GM18858 (cell line): ENCODE data around the gene ARPC5L.
"Not testable (repeated sequence)": the region's sequence is repeated elsewhere in the genome, so short reads cannot be mapped to it uniquely, and the experiment has no call there.

Source experiments
- ATAC-seq: cut with Tn5 transposase; IDR thresholded peaks from one replicate; pipeline ENCODE4 v1.9.1; 2021; ENCODE audit not compliant: unreplicated experiment

ARPC5L gene

DNA sequence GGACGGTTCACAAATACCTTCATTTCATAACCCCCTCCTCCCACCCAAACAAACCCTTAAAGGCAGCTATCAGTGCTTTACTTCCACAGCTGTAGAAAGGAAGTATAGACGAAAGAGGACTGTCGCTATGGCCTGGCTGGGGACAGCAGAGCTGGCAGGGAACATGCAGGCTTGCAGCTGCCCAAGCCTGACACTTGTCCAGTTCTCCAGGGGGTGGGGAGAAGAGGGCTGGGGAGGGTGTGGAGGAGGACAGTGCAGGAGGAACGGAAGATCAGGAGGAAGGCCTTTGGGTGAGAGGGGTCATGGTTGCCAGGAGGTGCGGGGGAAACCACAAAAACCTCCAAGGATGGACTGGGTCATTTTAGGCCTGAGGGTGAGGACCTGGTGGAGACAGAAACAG, 25.9 kb downstream of the ARPC5L start:
- no peak for ATAC-seq

DNA sequence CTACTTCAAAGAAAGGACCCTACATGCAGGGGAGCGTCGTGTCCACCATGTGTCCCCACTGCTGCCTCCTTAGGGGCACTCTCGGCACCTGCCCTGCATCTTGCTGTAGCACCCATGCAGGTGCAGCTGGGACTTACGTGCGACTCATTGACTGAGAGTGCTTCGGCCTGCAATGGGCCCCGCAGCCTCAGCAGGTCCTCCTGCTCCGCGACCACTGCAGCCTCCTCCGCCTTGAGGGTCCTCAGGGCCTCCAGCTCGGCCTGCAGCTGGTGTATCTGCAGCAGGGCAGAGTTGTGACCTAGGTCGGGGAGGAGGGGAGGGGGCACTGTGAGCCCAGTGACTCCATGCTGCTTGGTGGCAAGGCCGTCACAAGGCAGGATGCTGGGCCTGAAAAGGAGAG, 27.1 kb downstream of the ARPC5L start:
- ATAC-seq, result no peak

DNA sequence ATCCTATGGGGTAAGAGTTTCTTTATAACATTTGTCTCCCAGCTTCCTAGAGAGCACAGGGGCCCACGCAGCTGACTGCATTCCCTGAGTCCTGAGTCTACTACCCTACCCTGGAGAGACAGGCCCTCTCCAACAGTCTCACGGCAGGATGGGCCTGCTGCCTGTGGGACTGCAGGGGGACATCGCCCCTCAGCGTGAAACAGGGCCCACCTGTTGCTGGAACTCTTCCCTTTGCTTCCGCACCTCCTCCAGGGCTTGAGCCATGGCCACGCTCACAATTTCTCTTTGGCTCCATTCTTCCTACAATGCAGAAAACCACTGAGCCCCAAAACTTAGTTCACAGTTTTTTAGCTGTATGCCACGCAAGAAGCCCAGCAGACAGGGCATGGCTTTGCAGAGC, 28.2 kb downstream of the ARPC5L start:
- ATAC-seq, result no peak

- no peak for ATAC-seq
Observed at GRCh38 chr9:124894035-124894740, 32.3 kb downstream of the ARPC5L start.

DNA sequence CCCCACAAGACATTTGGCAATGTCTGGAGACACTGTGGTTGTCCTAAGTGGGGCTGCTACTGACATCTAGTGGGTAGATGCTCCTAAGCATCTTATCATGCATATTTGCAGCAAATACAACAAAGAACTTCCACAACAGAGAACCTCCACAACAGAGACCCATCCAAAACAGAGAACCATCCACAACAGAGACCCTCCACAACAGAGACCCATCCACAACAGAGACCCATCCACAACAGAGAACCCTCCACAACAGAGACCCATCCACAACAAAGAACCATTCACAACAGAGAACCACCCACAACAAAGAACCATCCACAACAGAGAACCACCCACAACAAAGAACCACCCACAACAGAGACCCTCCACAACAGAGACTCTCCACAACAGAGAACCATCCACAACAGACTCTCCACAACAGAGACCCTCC, 32.8 kb downstream of the ARPC5L start:
- no peak for ATAC-seq

GRCh38 chr9:124897570-124898460, 35.9 kb downstream of the ARPC5L start:
- ATAC-seq, result no peak

DNA sequence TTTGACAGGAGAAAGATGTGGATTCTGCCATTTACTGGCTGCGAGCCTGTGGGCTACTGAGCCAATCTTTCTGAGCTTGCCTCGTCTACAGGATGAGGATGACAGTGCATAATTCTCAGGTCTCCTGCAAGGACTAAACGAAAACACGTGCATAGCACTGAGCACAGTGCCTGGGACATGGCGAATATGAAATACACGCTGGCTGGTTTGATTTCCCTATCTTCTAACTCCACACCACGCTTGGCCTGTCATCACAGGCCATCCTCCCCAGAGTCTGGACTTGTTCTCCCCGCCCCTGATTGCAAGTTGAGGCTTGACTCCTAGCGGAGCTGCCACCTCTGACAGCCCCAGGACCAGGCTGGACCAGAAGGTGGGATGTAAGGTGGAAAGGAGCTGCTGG, 37.9 kb downstream of the ARPC5L start:
- no peak for ATAC-seq

DNA sequence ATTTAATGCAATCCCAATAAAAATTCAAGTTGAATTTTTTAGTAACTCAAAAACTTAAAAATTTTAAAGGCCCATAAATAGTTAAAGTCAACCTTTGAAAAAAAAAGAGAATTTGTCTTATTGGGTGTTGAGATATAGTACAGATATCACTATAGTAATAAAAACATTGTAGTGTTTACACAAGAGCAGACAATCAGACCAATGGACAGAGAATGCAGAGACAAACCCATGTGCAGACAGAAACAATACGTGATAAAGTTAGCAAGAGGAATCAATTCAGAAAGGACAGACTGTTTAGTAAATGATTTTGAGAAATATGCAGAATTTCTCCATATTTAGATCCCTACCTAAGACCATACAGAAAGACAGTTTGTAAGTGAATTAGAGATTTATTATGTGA, 45.0 kb downstream of the ARPC5L start:
- ATAC-seq, result no peak

DNA sequence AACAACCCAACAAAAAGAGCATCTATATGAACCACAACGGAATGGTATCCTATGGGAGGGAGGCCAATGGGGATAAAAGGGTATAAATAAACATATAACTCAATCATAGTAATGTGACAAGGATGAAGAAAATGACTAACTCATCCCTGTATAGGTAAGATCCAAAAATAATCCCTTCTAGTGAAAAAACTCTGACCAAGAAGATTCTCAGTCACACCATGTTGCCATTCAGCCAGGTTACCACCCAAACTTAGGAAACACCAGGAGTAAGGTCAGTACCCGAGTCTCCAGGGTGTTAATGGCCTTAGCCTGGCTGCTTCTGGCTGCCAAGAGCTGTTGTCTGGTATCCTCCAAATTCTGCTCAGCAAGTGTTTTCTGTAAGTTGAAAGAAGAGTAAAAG, 46.2 kb downstream of the ARPC5L start:
- no peak for ATAC-seq

- ATAC-seq, result no peak
Observed at GRCh38 chr9:124911766-124912165, 49.8 kb downstream of the ARPC5L start.

DNA sequence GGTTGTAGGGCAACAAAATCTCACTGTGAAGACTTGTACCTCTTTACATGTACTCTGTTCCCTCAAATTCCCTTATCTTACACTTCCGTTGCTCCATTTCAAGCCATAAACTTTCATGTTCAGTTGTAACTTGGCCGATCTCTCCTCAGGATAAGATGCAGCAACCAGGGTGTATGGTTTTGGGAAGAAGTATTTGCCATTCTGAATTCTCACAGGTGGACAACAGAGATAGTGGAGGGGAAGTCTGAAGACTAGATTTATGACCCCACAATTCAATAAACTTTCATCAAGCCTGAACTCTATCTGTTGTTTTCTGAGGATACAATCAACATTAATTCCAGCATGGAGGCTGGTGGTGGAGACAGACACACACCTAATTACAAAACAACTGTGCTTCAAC, 51.4 kb downstream of the ARPC5L start:
- ATAC-seq, result no peak

GRCh38 chr9:124914753-124915405, 52.9 kb downstream of the ARPC5L start:
- no peak for ATAC-seq

DNA sequence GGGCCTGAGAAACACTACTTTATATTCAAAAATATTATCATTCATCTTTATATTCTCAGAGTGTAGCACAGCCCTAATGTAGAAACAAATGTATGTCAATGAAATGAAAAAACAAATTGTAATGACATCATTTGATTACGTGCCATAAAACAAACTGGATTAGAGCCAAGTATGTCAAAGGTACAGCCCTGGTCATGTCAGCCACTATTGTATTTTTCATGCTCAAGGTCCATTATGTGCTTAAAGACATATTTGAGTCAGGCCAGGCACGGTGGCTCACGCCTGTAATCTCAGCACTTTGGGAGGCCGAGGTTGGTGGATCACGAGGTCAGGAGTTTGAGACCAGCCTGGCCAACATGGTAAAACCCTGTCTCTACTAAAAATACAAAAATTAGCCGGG, 58.5 kb downstream of the ARPC5L start:
- ATAC-seq, result not testable (repeated sequence)
